Lung microvascular endothelial cell (primary cell): ENCODE measurements around the gene NGEF. TPM values are rescaled to one million over a fixed set of nuclear protein-coding genes. Genes with fewer than 3 reads are reported as not detected.

Experiments
- DNase-seq, 2 donors: peaks; one replicate each; pipeline versions ENCODE4 v3.0.0 to v3.0.0-alpha.2; 2010; ENCODE audit warnings: low read depth in 2 of 2
- total RNA-seq: library from RNA; depleted of rRNA; stranded (reverse); fragments of >200 nt; gene quantifications from 2 replicates; pipeline ENCODE4 v1.2.1, GENCODE V29; 2014

NGEF gene
- total RNA-seq, 1 donor from 2014 or later = not detected

DNA sequence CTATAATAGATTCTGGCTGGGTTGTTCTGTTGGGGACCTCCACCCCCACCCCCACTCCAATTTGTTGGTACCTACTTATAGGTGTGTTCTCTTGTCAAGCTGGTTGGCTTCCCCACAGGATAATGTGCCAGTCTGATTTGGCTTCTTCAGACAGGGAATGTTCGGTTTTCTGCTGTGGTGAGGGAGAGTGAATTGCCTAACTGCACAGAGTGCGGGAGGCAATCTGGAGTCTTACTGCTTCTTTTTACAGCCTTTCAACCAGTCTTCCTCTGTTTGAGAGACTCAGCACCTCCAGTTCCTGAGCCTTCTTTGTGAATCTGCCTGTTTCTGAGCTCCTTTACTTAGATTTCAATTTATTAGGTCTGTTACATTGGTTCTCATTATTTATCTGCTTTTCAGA lies 170.4 kb downstream of the NGEF start:
- no peak for DNase-seq

GRCh38 chr2:232839411-232840079 lies 173.5 kb downstream of the NGEF start:
- DNase-seq = peak; percentile 69 to 70

DNA sequence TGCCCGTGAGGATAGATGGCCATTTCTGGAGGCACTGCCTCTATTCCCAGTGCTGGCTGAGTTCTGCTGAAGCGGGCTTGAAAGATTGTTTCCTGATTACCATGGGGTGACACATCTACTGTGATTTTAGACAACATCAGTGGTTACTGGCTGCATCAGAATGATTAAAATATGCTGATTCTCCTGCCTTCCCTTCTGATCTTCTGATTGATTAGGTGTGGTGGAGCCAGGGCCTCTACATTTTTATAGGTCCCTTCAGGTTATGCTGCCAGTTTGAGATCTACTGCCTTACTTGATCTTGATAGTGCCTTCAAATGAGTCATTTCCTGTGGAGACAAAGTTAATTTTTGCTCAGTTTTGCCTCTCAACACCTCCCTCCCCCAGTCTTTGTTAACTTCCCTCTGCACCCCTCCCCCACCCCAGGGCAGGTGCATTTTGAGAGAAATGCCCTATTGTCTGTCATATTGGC lies 174.6 kb downstream of the NGEF start:
- peak in 1 of 2 donors; percentile 66 for DNase-seq

DNA sequence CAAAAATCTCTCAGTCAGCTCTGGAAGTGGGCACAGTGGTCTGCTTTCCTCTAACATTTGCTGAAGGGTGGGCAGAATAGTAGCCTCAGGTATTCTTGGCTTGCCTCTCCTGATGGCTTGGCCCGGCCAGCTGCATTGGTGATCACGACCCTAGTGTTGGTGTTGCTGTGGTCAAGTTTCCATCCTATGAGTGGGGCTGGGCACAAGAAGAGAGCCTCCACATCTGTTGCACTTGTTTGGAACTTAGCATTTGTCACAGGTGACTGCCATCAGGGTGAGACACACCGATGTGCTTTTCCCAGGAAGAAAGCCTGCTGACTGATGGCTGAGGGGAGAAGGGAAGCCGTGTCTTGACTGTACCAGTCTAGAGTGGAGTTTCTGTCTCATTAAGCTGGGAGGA lies 176.1 kb downstream of the NGEF start:
- no peak for DNase-seq

GRCh38 chr2:232835687-232836208 lies 177.3 kb downstream of the NGEF start:
- peak; percentile 39 to 42 for DNase-seq

- no peak for DNase-seq
Measured at GRCh38 chr2:232833830-232834229, 179.2 kb downstream of the NGEF start.

DNA sequence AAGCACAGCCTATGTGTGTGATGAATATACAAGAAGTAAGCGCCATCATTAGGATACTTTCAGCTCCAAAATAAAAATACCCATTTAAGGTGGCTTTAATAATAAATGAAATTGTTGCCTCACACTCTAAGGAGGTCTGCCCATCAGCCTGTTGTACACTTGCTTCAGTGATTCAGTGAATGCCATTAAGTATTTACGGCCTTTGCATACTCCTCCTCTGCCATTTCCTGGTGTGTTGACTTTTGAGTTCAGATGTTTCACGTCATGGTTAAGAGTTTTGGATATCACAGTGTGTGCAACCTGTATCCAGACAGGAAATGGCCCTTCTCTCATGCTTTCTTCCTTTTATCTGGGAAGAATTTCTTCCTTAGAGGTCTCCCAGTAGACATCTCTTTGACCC lies 181.6 kb downstream of the NGEF start:
- DNase-seq = no peak

GRCh38 chr2:232829988-232830387 lies 183.1 kb downstream of the NGEF start:
- no peak for DNase-seq

Other genes with a start within 250 kb of the NGEF start
- not detected in 2 replicates for gene KCNJ13, start 236.7 kb downstream of the NGEF start, total RNA-seq
- under 0.01 and 0.40 TPM in 2 replicates for gene SNORC, start 143.0 kb downstream of the NGEF start, total RNA-seq
- gene NEU2, start 19.4 kb upstream of the NGEF start, total RNA-seq = not detected in 2 replicates
- gene INPP5D, start 47.1 kb upstream of the NGEF start, total RNA-seq = 25.7 and 43.5 TPM in 2 replicates
- 18.1 and 26.2 TPM in 2 replicates for gene ATG16L1, start 238.4 kb upstream of the NGEF start, total RNA-seq